Caco-2 (cell line): ENCODE measurements around the gene OS9. TPM values are rescaled to one million over a fixed set of nuclear protein-coding genes. Genes with fewer than 3 reads are reported as not detected.

ENCODE experiments used
- BruUV-seq: library from RNA; stranded (reverse); fragments of 400-500 nt; replicated peaks from 2 replicates; lab custom pipeline; 2021; lab: Mats Ljungman, UMichigan
- CTCF ChIA-PET: fragments of 300-600 bp; sonication (Branson Sonifier 250); formaldehyde crosslinking; loops from one replicate; lab custom pipeline; 2022; ENCODE audit warnings: antibody characterized with exemption; lab: Charles Lee
- POLR2A ChIA-PET: fragments of 300-600 bp; sonication (Branson Sonifier 250); formaldehyde crosslinking; loops from one replicate; lab custom pipeline; 2022; ENCODE audit warnings: antibody characterized with exemption; lab: Charles Lee
- DNase-seq, 2 experiments: peaks; one replicate each; pipeline versions ENCODE4 v3.0.0 to v3.0.0-alpha.2; 2020 to 2022
- H3K27me3 ChIP-seq: replicated peaks from 2 replicates; pipeline ENCODE4 v1.6.0; 2011; ENCODE audit warnings: low read length; ENCODE audit not compliant: control insufficient read depth, insufficient read depth
- H3K36me3 ChIP-seq: 2 replicates; pipeline ENCODE4 v1.5.1; 2011; ENCODE audit warnings: low read length; ENCODE audit not compliant: control insufficient read depth, insufficient read depth
- H3K4me1 ChIP-seq: fragments of 250-450 bp; sonication (Bioruptor Pico); 2 replicates; pipeline ENCODE4 v1.5.1; 2020; ENCODE audit warnings: mild to moderate bottlenecking
- H3K4me3 ChIP-seq: 2 replicates; pipeline ENCODE4 v1.5.1; 2011; ENCODE audit warnings: low read depth, mild to moderate bottlenecking, control low read depth, low read length
- H3K9me3 ChIP-seq: fragments of 250-450 bp; sonication (Bioruptor Pico); 2 replicates; pipeline ENCODE4 v1.5.1; 2020; ENCODE audit warnings: mild to moderate bottlenecking, moderate library complexity
- H3K27ac Mint-ChIP-seq: one replicate; pipeline ENCODE4 v1.8.0; 2022; ENCODE audit warnings: mixed read lengths; ENCODE audit not compliant: unreplicated experiment
- H3K27me3 Mint-ChIP-seq: one replicate; pipeline ENCODE4 v1.8.0; 2022; ENCODE audit warnings: mixed read lengths; ENCODE audit not compliant: insufficient read depth, unreplicated experiment
- H3K36me3 Mint-ChIP-seq: one replicate; pipeline ENCODE4 v1.8.0; 2022; ENCODE audit warnings: mild to moderate bottlenecking, mixed read lengths; ENCODE audit not compliant: insufficient read depth, unreplicated experiment
- H3K4me1 Mint-ChIP-seq: one replicate; pipeline ENCODE4 v1.8.0; 2022; ENCODE audit warnings: low read depth, mixed read lengths; ENCODE audit not compliant: unreplicated experiment
- H3K4me3 Mint-ChIP-seq: one replicate; pipeline ENCODE4 v1.8.0; 2022; ENCODE audit warnings: mild to moderate bottlenecking, moderate library complexity, mixed read lengths; ENCODE audit not compliant: unreplicated experiment
- H3K9me3 Mint-ChIP-seq: one replicate; pipeline ENCODE4 v1.8.0; 2022; ENCODE audit warnings: mixed read lengths; ENCODE audit not compliant: unreplicated experiment
- CTCF ChIP-seq, 2 experiments: fragments of 200-600 bp in 1 of 2; IDR thresholded peaks; 1 replicate in 1 of 2; 2 replicates in 1 of 2; pipeline versions ENCODE4 v1.5.1 to v1.8.0; 2011 to 2022; ENCODE audit warnings: antibody characterized with exemption in 1 of 2, control low read depth in 1 of 2, inconsistent platforms in 1 of 2, low read depth in 1 of 2, low read length in 1 of 2, mild to moderate bottlenecking in 1 of 2, moderate library complexity in 1 of 2; ENCODE audit not compliant: insufficient read depth in 1 of 2, severe bottlenecking in 1 of 2, unreplicated experiment in 1 of 2
- intact Hi-C: fragments of 100-400 bp; cut with micrococcal nuclease; formaldehyde crosslinking; loops from one replicate; pipeline ENCODE4 v1.10.0; 2022; ENCODE audit not compliant: unreplicated experiment
- microRNA-seq: library from miRNA; unstranded; fragments of <30 nt; microRNA quantifications from one replicate; pipeline ENCODE4 v1.2.0, GENCODE V29; 2022
- total RNA-seq: library from RNA; stranded (reverse); gene quantifications from 2 replicates; pipeline ENCODE4 v1.2.3, GENCODE V29; 2022

The OS9 gene
- total RNA-seq, 1 experiment from 2014 or later: 182 TPM

- CTCF ChIA-PET: no interaction called here
- H3K4me3 Mint-ChIP-seq: peak overlapping the region; percentile 88
Observed at GRCh38 chr12:57769594-57769993, 75.7 kb downstream of the OS9 start.

GRCh38 chr12:57770734-57771133 lies 76.8 kb downstream of the OS9 start:
- no TSS peak for BruUV-seq
- Histone ChIP-seq H3K4me1 (peaks cover 18% of the 10 kb centered on the region), H3K4me3 (no peak overlapping the region), H3K9me3 (no peaks in the 10 kb centered on the region), H3K27me3 (no peaks in the 10 kb centered on the region), H3K36me3 (peaks cover 3% of the 10 kb centered on the region)
- no peak for DNase-seq
- H3K27me3 Mint-ChIP-seq: no peaks in the 10 kb centered on the region
- ChIA-PET POLR2A (no interaction called here), CTCF (no interaction called here)
- H3K4me1 Mint-ChIP-seq: peaks cover 14% of the 10 kb centered on the region
- TF ChIP-seq CTCF (IDR thresholded peaks at IDR 0.05; ENCODE audit: insufficient read depth in 1 of 2, low read depth in 1 of 2, low read length in 1 of 2, severe bottlenecking in 1 of 2, unreplicated experiment in 1 of 2): no peak
- H3K9me3 Mint-ChIP-seq: no peaks in the 10 kb centered on the region
- H3K36me3 Mint-ChIP-seq: peaks cover 28% of the 10 kb centered on the region
- no peak overlapping the region for H3K27ac Mint-ChIP-seq
- H3K4me3 Mint-ChIP-seq: peak overlapping the region; percentile 88
- intact Hi-C loops: no loop called here

More at GRCh38 chr12:57769594-57769993, 75.7 kb downstream of the OS9 start:
- POLR2A ChIA-PET: no interaction called here
- DNase-seq: no peak
- BruUV-seq: no TSS peak
- Mint-ChIP-seq H3K27ac (no peak overlapping the region), H3K9me3 (no peaks in the 10 kb centered on the region), H3K4me1 (peaks cover 14% of the 10 kb centered on the region), H3K36me3 (peaks cover 28% of the 10 kb centered on the region), H3K27me3 (no peaks in the 10 kb centered on the region)
- H3K4me3 ChIP-seq: no peak overlapping the region
- no peak for TF ChIP-seq CTCF (IDR thresholded peaks at IDR 0.05; ENCODE audit: insufficient read depth in 1 of 2, low read depth in 1 of 2, low read length in 1 of 2, severe bottlenecking in 1 of 2, unreplicated experiment in 1 of 2)
- no peaks in the 10 kb centered on the region for H3K27me3 ChIP-seq
- peaks cover 3% of the 10 kb centered on the region for H3K36me3 ChIP-seq
- peaks cover 18% of the 10 kb centered on the region for H3K4me1 ChIP-seq
- intact Hi-C loops: no loop called here
- no peaks in the 10 kb centered on the region for H3K9me3 ChIP-seq

Small RNA genes within 50 kb of the gene (microRNA-seq; reads per million reads assigned to microRNA genes)
- gene MIR6759: not detected

Other genes with a start within 250 kb of the OS9 start
- 9.1 and 13.9 TPM in 2 replicates for gene INHBE, start 238.8 kb upstream of the OS9 start, total RNA-seq
- gene GLI1, start 234.3 kb upstream of the OS9 start, total RNA-seq: 0.48 and 0.53 TPM in 2 replicates
- 0.75 and 1.8 TPM in 2 replicates for gene ARHGAP9, start 214.3 kb upstream of the OS9 start, total RNA-seq
- gene MARS1, start 206.1 kb upstream of the OS9 start, total RNA-seq: 515 and 583 TPM in 2 replicates
- gene DDIT3, start 173.6 kb upstream of the OS9 start, total RNA-seq: 62.7 and 79.2 TPM in 2 replicates
- 82.2 and 105 TPM in 2 replicates for gene MBD6, start 171.3 kb upstream of the OS9 start, total RNA-seq
- gene DCTN2, start 146.9 kb upstream of the OS9 start, total RNA-seq: 89.4 and 94.4 TPM in 2 replicates
- 0.05 TPM in 1 of 2 replicates, not detected in the other for gene KIF5A, start 144.1 kb upstream of the OS9 start, total RNA-seq
- 42.0 and 48.0 TPM in 2 replicates for gene PIP4K2C, start 102.9 kb upstream of the OS9 start, total RNA-seq
- 17.4 and 20.4 TPM in 2 replicates for gene DTX3, start 89.3 kb upstream of the OS9 start, total RNA-seq
- gene ARHGEF25, start 82.7 kb upstream of the OS9 start, total RNA-seq: 5.2 and 5.5 TPM in 2 replicates
- 4.2 and 5.7 TPM in 2 replicates for gene B4GALNT1, start 60.9 kb upstream of the OS9 start, total RNA-seq
- 0.09 TPM in 1 of 2 replicates, not detected in the other for gene AGAP2, start 44.6 kb downstream of the OS9 start, total RNA-seq
- gene TSPAN31, start 50.9 kb downstream of the OS9 start, total RNA-seq: 20.6 and 23.3 TPM in 2 replicates
- 205 and 210 TPM in 2 replicates for gene CDK4, start 58.2 kb downstream of the OS9 start, total RNA-seq
- gene MARCHF9, start 61.0 kb downstream of the OS9 start, total RNA-seq: 11.0 and 12.0 TPM in 2 replicates
- gene CYP27B1, start 72.9 kb downstream of the OS9 start, total RNA-seq: 6.9 and 7.1 TPM in 2 replicates
- 34.1 and 37.8 TPM in 2 replicates for gene METTL1, start 78.0 kb downstream of the OS9 start, total RNA-seq
- gene EEF1AKMT3, start 78.5 kb downstream of the OS9 start, total RNA-seq: 5.0 and 6.7 TPM in 2 replicates
- 48.0 and 57.5 TPM in 2 replicates for gene TSFM, start 88.7 kb downstream of the OS9 start, total RNA-seq
- 0.84 and 2.3 TPM in 2 replicates for gene AVIL, start 124.6 kb downstream of the OS9 start, total RNA-seq
- gene CTDSP2, start 152.6 kb downstream of the OS9 start, total RNA-seq: 103 and 117 TPM in 2 replicates
- 6.1 and 6.6 TPM in 2 replicates for gene ATP23, start 247.4 kb downstream of the OS9 start, total RNA-seq